ENCODE measurements around the gene FEM1A.
"Not testable (repeated sequence)": the region's sequence is repeated elsewhere in the genome, so short reads cannot be mapped to it uniquely, and the experiment has no call there.

DNA sequence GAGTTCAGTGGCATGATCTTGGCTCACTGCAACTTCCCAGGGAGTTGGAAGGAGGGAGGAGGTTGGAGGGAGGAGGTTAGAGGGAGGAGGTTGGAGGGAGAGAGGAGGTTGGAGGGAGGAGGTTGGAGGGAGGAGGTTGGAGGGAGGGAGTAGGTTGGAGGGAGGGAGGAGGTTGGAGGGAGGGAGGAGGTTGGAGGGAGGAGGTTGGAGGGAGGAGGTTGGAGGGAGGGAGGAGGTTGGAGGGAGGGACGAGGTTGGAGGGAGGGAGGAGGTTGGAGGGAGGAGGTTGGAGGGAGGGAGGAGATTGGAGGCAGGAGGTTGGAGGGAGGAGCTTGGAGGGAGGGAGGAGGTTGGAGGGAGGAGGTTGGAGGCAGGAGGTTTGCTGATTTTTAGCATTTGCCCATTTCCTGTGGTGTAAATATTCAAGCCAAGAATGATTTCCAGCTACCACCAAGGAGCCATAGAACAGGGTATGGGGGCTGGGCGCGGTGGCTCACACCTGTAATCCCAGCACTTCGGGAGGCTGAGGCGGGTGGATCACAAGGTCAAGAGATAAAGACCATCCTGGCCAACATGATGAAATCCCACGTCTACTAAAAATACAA, 5.0 kb upstream of the FEM1A start:
- not testable (repeated sequence) for TF ChIP-seq FIP1L1 (IDR thresholded peaks at IDR 0.05; ENCODE audit: borderline replicate concordance, insufficient read depth, low read depth, low read length); MAFK (conservative IDR thresholded peaks at IDR 0.05 in 1 of 2, IDR thresholded peaks at IDR 0.05 in 1 of 2; ENCODE audit: low read length in 2 of 2); POLR2A (IDR thresholded peaks at IDR 0.05; ENCODE audit: insufficient read depth in 1 of 2, low read depth in 2 of 2, low read length in 2 of 2); HCFC1 (IDR thresholded peaks at IDR 0.05; ENCODE audit: low read depth, low read length); ZFAT (CRISPR knock-in tag; conservative IDR thresholded peaks at IDR 0.05); ZNF556 (CRISPR knock-in tag; IDR thresholded peaks at IDR 0.05; ENCODE audit: borderline replicate concordance); POLR2AphosphoS2 (IDR thresholded peaks at IDR 0.05; ENCODE audit: low read depth, low read length); GABPA (IDR thresholded peaks at IDR 0.05; ENCODE audit: low read depth, low read length); GABPA (CRISPR knock-in tag; IDR thresholded peaks at IDR 0.05; ENCODE audit: low read depth)
